MM.1S (cell line): ENCODE measurements around the gene PRSS8.

Experiments
- EZH2 ChIP-seq: fragments of 300-600 bp; sonication (generic); optimal IDR thresholded peaks from 2 replicates; pipeline ENCODE3; 2017; ENCODE audit warnings: low read depth, mild to moderate bottlenecking, antibody characterized with exemption, low read length, mixed read lengths
- EZH2phosphoT487 ChIP-seq: fragments of 300-600 bp; sonication (generic); IDR thresholded peaks from 2 replicates; pipeline ENCODE4 v1.6.1; 2018; ENCODE audit warnings: antibody characterized with exemption, low read length
- TF ChIP-seq, protein P1 (sequence below): fragments of 300-600 bp; sonication (generic); IDR thresholded peaks from 2 replicates; pipeline ENCODE4 v1.5.1; 2016; ENCODE audit warnings: antibody characterized with exemption, low read length, mixed read lengths

DNA sequence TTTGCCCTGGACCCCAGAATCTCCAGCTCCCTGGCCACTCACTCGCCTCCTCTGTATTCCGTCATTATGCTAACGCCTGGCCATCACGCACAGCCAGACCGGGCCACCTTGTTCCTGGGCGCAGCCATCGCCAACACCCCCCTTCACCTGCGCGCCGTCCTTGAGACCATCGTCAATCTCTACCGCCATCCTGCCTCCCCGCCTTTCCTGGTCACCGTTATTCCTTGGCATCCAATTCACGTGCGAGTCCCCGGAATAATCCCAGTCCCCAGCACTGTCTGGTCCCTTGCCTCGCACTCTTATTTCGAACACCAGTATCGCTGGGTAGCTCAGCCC lies 41.5 kb downstream of the PRSS8 start:
- TF ChIP-seq, protein P1, sequence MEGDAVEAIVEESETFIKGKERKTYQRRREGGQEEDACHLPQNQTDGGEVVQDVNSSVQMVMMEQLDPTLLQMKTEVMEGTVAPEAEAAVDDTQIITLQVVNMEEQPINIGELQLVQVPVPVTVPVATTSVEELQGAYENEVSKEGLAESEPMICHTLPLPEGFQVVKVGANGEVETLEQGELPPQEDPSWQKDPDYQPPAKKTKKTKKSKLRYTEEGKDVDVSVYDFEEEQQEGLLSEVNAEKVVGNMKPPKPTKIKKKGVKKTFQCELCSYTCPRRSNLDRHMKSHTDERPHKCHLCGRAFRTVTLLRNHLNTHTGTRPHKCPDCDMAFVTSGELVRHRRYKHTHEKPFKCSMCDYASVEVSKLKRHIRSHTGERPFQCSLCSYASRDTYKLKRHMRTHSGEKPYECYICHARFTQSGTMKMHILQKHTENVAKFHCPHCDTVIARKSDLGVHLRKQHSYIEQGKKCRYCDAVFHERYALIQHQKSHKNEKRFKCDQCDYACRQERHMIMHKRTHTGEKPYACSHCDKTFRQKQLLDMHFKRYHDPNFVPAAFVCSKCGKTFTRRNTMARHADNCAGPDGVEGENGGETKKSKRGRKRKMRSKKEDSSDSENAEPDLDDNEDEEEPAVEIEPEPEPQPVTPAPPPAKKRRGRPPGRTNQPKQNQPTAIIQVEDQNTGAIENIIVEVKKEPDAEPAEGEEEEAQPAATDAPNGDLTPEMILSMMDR: no peak
- no peak for TF ChIP-seq EZH2phosphoT487
- no peak for TF ChIP-seq EZH2
